ENCODE results near the gene CUBN. TPM values are rescaled to one million over a fixed set of nuclear protein-coding genes. Genes with fewer than 3 reads are reported as not detected.

CUBN gene
- total RNA-seq, 1 donor from 2014 or later: 1.4 TPM

DNA sequence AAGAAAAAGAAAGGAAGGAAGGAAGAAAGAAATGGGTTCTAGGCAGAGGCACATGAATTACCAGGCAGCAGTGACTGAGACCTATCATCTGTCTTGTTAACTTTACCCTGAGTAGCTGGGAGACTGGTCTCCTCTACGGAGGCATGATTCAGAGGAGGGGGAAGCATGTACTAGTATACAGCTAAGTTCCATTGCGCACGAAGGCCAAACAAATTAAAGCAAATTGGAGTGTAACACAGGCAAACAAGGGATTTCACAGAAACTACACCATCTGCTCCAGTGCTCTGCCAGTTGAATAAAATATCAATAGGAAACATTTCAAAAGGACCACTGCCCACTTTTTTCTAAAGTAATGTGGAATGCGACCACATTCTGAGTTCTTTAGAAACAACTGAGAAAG is 246.5 kb downstream of the CUBN start:
- no peak for DNase-seq (ENCODE audit: low spot score)

GRCh38 chr10:16870331-16870730 is 259.3 kb downstream of the CUBN start:
- no peak for DNase-seq (ENCODE audit: low spot score)

DNA sequence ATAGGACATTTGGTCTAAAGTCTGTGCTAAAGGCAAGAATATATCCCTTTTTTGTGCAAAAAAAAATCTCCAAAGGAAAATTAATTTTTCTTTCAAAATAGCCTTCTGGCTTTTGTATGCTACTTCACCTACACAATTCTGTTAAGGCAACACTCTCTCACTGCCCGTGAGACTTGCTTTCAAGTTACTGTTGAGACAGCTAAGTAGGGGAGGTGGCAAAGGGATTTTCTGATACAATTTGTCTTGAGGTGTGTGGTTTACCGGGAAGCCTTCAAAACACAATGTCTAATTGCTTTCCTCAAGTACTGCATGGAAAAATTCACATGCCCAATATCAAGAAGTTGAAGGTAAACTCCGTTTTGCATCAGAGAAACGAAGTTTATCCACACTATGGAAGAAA is 261.6 kb downstream of the CUBN start:
- DNase-seq (ENCODE audit: low spot score): no peak

GRCh38 chr10:16867556-16867955 is 262.1 kb downstream of the CUBN start:
- DNase-seq (ENCODE audit: low spot score): no peak

- DNase-seq (ENCODE audit: low spot score): no peak
These were observed 262.9 kb downstream of the CUBN start for GRCh38 chr10:16866541-16867275.

- DNase-seq (ENCODE audit: low spot score): no peak
These were observed 263.8 kb downstream of the CUBN start for GRCh38 chr10:16865766-16866165.

DNA sequence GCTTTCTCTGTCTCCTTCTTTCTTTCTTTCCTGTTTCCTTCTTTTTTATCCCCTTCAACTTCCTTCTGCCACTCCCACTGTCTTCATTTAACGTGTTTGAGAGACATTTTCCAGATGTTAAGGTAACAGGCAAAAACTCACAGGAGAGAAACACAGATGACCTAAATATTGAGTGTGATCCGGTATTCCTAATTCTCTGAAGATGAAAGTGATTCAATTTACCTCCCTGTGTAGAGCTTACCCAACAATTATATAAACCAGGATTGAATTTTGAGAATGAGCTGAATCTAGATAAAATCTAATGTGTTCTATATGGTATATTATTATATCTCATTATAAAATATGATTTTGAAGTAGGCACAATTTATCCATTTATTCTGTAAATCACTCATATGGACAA is 265.8 kb downstream of the CUBN start:
- DNase-seq (ENCODE audit: low spot score): no peak

- DNase-seq (ENCODE audit: low spot score): peak; percentile 19
These were observed 272.2 kb downstream of the CUBN start for GRCh38 chr10:16857419-16857818.

DNA sequence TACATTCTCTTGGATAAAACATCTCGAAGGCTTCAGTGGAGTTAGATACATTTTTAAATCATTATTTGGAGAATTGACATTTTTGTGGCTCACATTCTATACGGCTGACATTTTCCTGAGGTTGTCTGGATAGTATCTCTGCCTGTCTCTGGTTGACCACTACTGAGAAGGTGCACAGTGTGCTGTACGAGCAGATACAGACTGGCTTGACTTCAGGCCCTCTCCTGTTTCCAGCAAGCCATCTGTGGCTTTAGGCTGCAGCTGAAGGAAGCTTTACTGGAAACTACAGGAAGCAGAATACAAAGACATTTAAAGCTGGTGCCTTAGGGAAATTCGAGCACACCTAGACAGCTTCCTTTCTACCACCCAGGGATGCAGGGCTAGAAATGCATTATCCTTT is 273.0 kb downstream of the CUBN start:
- DNase-seq (ENCODE audit: low spot score): peak; percentile 52

- DNase-seq (ENCODE audit: low spot score): no peak
These were observed 273.5 kb downstream of the CUBN start for GRCh38 chr10:16856092-16856491.

GRCh38 chr10:16854623-16855022 is 275.0 kb downstream of the CUBN start:
- no peak for DNase-seq (ENCODE audit: low spot score)

GRCh38 chr10:16853809-16854208 is 275.8 kb downstream of the CUBN start:
- no peak for DNase-seq (ENCODE audit: low spot score)

DNA sequence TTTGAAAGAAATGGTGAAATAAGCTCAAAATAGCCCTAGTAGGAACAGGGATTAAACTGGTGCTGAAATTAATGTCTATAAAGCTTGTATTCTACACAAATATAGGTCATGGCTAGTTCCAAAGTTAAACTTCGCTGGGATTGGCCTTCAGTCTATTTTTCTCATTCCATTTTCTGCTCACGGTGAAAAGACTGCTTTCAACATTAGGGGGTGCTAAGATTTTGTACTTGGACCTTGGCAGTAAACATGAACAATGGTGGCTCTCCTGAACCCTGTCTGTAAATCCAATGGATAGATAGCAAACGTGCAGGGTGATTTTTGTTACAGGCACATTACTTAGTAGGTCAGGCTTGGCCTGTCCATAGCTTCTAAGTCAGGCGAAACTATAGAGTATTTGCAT is 276.4 kb downstream of the CUBN start:
- DNase-seq (ENCODE audit: low spot score): peak; percentile 47

GRCh38 chr10:16852624-16853023 is 277.0 kb downstream of the CUBN start:
- no peak for DNase-seq (ENCODE audit: low spot score)

- no peak for DNase-seq (ENCODE audit: low spot score)
These were observed 281.0 kb downstream of the CUBN start for GRCh38 chr10:16848562-16849154.

DNA sequence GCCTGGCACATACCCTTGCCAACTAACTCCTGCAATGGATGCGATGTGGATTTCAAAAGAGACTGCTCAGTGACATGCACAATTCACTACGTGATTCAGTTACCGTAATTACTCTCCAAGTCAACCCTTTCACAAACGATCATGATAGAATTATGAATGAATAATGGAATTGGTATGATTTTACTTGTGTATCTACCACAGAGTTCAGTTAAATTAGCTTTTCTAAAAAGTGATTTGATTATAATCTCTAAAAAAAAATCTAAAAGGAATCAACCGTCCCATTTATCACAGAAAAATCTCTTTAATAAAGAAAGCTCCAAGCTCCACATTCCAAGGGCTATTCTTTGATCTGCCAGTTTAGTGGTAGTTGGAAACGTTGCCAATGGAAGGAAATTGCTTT is 282.0 kb downstream of the CUBN start:
- DNase-seq (ENCODE audit: low spot score): no peak

GRCh38 chr10:16845248-16845647 is 284.4 kb downstream of the CUBN start:
- DNase-seq (ENCODE audit: low spot score): peak; percentile 46

DNA sequence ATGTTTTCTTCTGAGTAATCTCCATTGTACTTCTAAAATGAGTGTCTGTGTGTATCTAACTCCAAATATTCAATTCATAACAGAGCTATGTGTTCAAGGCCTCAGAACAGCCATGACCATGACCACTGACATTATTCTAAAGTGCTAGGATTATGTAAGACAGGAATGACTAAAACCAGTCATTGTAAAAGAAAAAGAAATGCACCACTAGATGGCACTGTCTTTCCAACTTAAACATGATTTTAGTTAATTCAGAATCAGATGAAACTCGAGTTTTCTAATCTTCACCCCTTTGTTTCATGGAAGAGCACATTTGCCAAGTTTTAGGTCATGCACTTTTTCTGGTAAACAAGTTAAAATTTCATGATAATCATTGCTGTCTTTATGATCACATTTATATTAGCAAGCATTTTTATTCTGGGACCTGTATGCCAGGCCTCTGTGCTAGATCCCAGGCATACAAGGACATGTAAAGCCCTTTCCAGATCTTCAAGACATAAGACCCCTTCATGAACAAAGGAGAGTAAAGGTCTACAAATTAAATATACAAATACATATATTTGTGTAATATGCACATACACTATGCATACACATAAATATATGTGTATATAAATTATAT is 286.2 kb downstream of the CUBN start:
- peak; percentile 81 for DNase-seq (ENCODE audit: low spot score)

DNA sequence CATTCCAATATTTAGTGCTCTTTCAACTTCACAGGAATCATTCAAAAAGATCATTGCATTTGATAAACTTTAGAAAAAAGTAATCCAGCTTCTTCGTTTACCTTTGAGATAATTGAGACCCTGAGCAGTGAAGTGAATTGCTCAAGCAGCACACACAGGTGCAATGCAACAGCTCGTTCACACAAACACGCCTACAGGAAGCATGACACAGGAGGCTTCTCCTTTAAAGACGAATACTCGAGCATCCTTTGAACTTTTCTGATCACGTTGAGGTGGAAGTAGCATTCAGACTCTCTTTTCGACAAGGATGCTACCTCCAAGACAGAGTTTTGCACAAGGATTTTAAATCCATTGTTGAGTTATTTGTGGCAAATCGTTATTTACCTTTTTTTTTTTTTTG is 294.4 kb downstream of the CUBN start:
- DNase-seq (ENCODE audit: low spot score): no peak

DNA sequence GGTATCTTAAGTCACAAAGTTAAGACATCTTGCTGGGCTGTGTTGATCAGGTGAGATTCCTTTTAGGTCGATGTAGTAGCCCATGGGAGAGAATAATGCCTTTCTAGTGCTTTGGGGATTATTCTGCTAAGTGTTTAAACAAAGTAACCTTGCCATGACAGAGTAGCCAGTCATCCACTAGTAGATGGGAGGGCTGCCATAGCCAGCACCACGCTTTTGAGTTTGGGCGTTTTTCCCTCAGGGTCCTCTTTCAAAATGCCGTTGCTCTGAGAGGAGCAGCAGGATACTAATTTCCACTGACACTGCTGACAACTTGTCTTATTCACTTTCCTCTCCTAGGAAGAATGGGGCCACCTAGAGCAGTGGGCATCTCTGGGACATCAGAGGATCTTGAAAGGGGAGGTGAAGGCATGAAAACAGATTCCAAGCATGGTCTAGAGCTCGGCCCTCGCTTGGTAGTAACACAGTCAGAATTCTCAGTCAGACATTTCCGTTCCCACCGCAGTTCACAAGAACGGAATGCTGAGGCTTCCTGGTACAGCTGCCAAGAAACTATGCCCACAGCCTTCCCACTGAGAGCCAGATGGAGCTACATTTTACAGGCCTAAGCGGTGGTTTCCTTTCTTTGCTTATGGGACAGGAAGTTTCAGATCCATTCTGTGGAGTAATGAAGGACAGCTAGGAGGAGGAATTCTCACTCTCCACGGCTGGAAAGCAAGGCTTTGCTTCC is 297.1 kb downstream of the CUBN start:
- peak; percentile 71 for DNase-seq (ENCODE audit: low spot score)

DNA sequence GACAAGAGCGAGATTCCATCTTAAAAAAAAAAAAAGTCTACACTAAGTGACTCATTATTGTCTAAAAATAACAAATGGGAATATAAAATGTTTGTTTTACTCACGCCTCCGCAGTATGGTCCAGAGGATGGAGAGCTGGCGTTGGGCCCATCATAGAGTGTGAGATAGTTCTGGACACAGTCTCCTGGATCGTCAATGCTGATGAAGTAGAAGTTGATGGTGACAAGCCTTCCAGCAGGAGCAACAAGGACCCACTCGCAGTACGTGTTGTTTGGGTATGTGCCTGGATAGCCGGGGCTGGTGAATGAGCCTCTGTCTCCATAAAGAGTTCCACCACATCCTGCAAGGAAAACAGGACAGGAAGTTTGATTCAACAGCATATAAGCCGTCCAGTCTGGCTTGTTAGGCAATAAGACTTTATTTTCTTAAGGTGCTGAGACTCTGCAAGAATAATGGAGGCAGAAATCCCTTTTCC is 300.9 kb downstream of the CUBN start:
- DNase-seq (ENCODE audit: low spot score): peak; percentile 18

DNA sequence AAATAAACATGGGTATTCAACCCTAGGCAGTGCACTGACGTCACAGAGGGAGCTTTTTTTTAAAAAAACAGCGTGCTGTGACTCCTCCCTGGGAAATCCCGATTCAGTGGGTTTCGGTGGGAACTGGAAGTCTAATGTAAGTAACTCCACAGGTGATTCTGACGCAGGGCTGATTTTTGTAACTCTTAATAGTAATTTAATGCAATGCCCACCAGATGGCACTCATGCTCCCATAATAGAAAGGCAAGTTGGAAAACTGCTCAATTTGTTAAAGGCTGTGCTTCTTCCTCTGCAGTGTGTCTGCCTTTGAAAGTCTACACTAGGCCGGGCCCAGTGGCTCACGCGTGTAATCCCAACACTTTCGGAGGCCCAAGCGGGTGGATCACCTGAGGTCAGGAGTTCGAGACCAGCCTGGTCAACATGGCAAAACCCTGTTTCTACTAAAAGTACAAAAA is 301.5 kb downstream of the CUBN start:
- DNase-seq (ENCODE audit: low spot score): peak; percentile 83
